ENCODE data around the gene LIPC. TPM values are rescaled to one million over a fixed set of nuclear protein-coding genes. Genes with fewer than 3 reads are reported as not detected.

The LIPC gene
- total RNA-seq, 1 experiment from 2014 or later = 1.1 TPM

GRCh38 chr15:58432401-58432800 is 610 bp downstream of the LIPC start:
- Histone ChIP-seq H3K27me3 (replicated peaks) (no peaks in the 10 kb centered on the region), H3K36me3 (no peaks in the 10 kb centered on the region), H3K4me3 (no peak overlapping the region), H3K4me1 (replicated peaks) (no peaks in the 10 kb centered on the region), H3K27ac (no peak overlapping the region), H3K9me3 (replicated peaks) (no peaks in the 10 kb centered on the region)
- DNase-seq (ENCODE audit: low read depth in 1 of 2, low spot score in 2 of 2) = no peak

- Histone ChIP-seq H3K27ac (no peak overlapping the region), H3K4me3 (no peak overlapping the region), H3K4me1 (replicated peaks) (peaks cover under 1% of the 10 kb centered on the region), H3K9me3 (replicated peaks) (no peaks in the 10 kb centered on the region), H3K36me3 (no peaks in the 10 kb centered on the region), H3K27me3 (replicated peaks) (no peaks in the 10 kb centered on the region)
- DNase-seq (ENCODE audit: low read depth in 1 of 2, low spot score in 2 of 2) = no peak
Measured at GRCh38 chr15:58433597-58434333, 2.0 kb downstream of the LIPC start.

GRCh38 chr15:58434334-58434875 is 2.6 kb downstream of the LIPC start:
- Histone ChIP-seq H3K9me3 (replicated peaks) (no peaks in the 10 kb centered on the region), H3K36me3 (no peaks in the 10 kb centered on the region), H3K4me3 (no peak overlapping the region), H3K27ac (no peak overlapping the region), H3K4me1 (replicated peaks) (peaks cover 7% of the 10 kb centered on the region), H3K27me3 (replicated peaks) (no peaks in the 10 kb centered on the region)
- DNase-seq (ENCODE audit: low read depth in 1 of 2, low spot score in 2 of 2) = no peak

GRCh38 chr15:58436552-58436951 is 4.8 kb downstream of the LIPC start:
- Histone ChIP-seq H3K4me3 (no peak overlapping the region), H3K4me1 (replicated peaks) (peaks cover 29% of the 10 kb centered on the region), H3K9me3 (replicated peaks) (no peaks in the 10 kb centered on the region), H3K27ac (no peak overlapping the region), H3K27me3 (replicated peaks) (no peaks in the 10 kb centered on the region), H3K36me3 (no peaks in the 10 kb centered on the region)
- DNase-seq (ENCODE audit: low read depth in 1 of 2, low spot score in 2 of 2) = no peak

DNA sequence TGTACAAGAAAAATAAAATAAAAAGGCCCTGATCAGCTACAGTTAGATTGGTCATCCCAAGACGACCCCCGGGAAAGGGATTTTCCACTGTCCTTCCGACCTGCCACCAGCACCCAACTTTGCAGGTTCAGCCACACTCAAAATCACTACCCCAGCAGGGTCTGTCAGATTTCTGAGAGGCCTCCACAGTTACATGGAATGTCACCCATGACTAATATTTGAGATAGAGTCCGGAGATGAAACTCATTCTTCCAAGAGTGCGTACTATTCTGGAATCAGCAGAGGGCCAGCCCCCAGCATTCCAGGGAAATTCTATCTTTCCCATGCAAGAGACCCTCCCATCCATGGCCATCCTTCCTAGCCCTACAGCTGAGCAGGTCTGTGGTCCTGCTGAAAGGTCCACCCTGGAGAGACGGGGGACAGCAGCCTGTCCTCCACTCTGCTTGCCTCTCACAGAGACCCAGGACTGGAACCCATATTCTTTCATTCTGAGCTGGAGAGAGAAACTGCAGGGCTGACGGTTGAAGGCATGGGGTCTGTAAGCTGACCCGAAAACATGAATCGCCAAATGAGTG is 5.8 kb downstream of the LIPC start:
- H3K27ac ChIP-seq = no peak overlapping the region
- H3K27me3 ChIP-seq (replicated peaks) = no peaks in the 10 kb centered on the region
- no peak overlapping the region for H3K4me3 ChIP-seq
- DNase-seq (ENCODE audit: low read depth in 1 of 2, low spot score in 2 of 2) = no peak
- no peaks in the 10 kb centered on the region for H3K9me3 ChIP-seq (replicated peaks)
- peaks cover 39% of the 10 kb centered on the region for H3K4me1 ChIP-seq (replicated peaks)
- no peaks in the 10 kb centered on the region for H3K36me3 ChIP-seq

- H3K27me3 ChIP-seq (replicated peaks) = no peaks in the 10 kb centered on the region
- H3K4me3 ChIP-seq = no peak overlapping the region
- H3K36me3 ChIP-seq = no peaks in the 10 kb centered on the region
- DNase-seq (ENCODE audit: low read depth in 1 of 2, low spot score in 2 of 2) = no peak
- H3K4me1 ChIP-seq (replicated peaks) = peaks cover 44% of the 10 kb centered on the region
- H3K27ac ChIP-seq = no peak overlapping the region
- H3K9me3 ChIP-seq (replicated peaks) = no peaks in the 10 kb centered on the region
Measured at GRCh38 chr15:58438111-58438510, 6.3 kb downstream of the LIPC start.

GRCh38 chr15:58438956-58439355 is 7.2 kb downstream of the LIPC start:
- no peaks in the 10 kb centered on the region for H3K27me3 ChIP-seq (replicated peaks)
- no peaks in the 10 kb centered on the region for H3K36me3 ChIP-seq
- peak in 1 of 2 experiments; percentile 55 for DNase-seq (ENCODE audit: low read depth in 1 of 2, low spot score in 2 of 2)
- H3K27ac ChIP-seq = peak overlapping the region; percentile 85
- no peak overlapping the region for H3K4me3 ChIP-seq
- H3K4me1 ChIP-seq (replicated peaks) = peaks cover 53% of the 10 kb centered on the region
- no peaks in the 10 kb centered on the region for H3K9me3 ChIP-seq (replicated peaks)

GRCh38 chr15:58440158-58440910 is 8.5 kb downstream of the LIPC start:
- DNase-seq (ENCODE audit: low read depth in 1 of 2, low spot score in 2 of 2) = peak; percentile 74 to 79

DNA sequence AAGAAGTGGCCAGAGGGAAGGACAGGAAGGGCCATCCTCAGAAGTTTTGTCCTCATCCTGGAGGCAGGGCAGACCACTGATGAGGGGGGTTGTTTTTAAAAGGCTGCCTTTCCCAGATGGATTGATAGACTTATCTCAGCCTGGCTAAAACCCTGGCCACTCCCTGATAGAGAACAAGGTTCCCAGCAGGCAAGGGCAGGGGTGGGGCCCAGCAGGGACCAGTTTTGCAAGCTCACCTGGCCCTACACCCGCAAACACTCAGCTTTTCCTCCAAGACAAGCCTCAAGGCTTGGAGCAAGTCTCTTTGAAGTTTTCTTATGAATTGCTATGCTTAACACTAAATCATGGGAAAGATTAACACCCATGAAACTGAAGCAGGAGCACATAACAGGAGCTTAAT is 9.1 kb downstream of the LIPC start:
- Histone ChIP-seq H3K27ac (peak overlapping the region; percentile 85), H3K9me3 (replicated peaks) (no peaks in the 10 kb centered on the region), H3K4me1 (replicated peaks) (peaks cover 67% of the 10 kb centered on the region)

More at GRCh38 chr15:58440158-58440910, 8.5 kb downstream of the LIPC start:
- H3K4me1 ChIP-seq (replicated peaks) = peaks cover 66% of the 10 kb centered on the region
- peak overlapping the region; percentile 85 for H3K27ac ChIP-seq
- no peak overlapping the region for H3K4me3 ChIP-seq
- H3K9me3 ChIP-seq (replicated peaks) = no peaks in the 10 kb centered on the region
- no peaks in the 10 kb centered on the region for H3K36me3 ChIP-seq
- no peaks in the 10 kb centered on the region for H3K27me3 ChIP-seq (replicated peaks)

GRCh38 chr15:58441376-58442070 is 9.7 kb downstream of the LIPC start:
- Histone ChIP-seq H3K4me3 (no peak overlapping the region), H3K27me3 (replicated peaks) (no peaks in the 10 kb centered on the region), H3K4me1 (replicated peaks) (peaks cover 70% of the 10 kb centered on the region), H3K36me3 (no peaks in the 10 kb centered on the region), H3K9me3 (replicated peaks) (no peaks in the 10 kb centered on the region), H3K27ac (peak overlapping the region; percentile 85)
- DNase-seq (ENCODE audit: low read depth in 1 of 2, low spot score in 2 of 2) = peak; percentile 70 to 79

More for the DNA sequence above, 9.1 kb downstream of the LIPC start:
- Histone ChIP-seq H3K36me3 (no peaks in the 10 kb centered on the region), H3K4me3 (no peak overlapping the region), H3K27me3 (replicated peaks) (no peaks in the 10 kb centered on the region)
- no peak for DNase-seq (ENCODE audit: low read depth in 1 of 2, low spot score in 2 of 2)

- Histone ChIP-seq H3K27ac (peak overlapping the region; percentile 85), H3K4me1 (replicated peaks) (peaks cover 76% of the 10 kb centered on the region), H3K4me3 (no peak overlapping the region), H3K36me3 (no peaks in the 10 kb centered on the region), H3K9me3 (replicated peaks) (no peaks in the 10 kb centered on the region), H3K27me3 (replicated peaks) (no peaks in the 10 kb centered on the region)
- no peak for DNase-seq (ENCODE audit: low read depth in 1 of 2, low spot score in 2 of 2)
Measured at GRCh38 chr15:58442122-58442521, 10.3 kb downstream of the LIPC start.

- no peak for DNase-seq (ENCODE audit: low read depth in 1 of 2, low spot score in 2 of 2)
- no peak overlapping the region for H3K4me3 ChIP-seq
- no peaks in the 10 kb centered on the region for H3K9me3 ChIP-seq (replicated peaks)
- H3K27me3 ChIP-seq (replicated peaks) = no peaks in the 10 kb centered on the region
- no peaks in the 10 kb centered on the region for H3K36me3 ChIP-seq
- H3K27ac ChIP-seq = peak overlapping the region; percentile 25; the same call in 1 of the 2 replicates
- H3K4me1 ChIP-seq (replicated peaks) = peaks cover 88% of the 10 kb centered on the region
Measured at GRCh38 chr15:58443308-58443707, 11.5 kb downstream of the LIPC start.

GRCh38 chr15:58444056-58444455 is 12.3 kb downstream of the LIPC start:
- peaks cover 88% of the 10 kb centered on the region for H3K4me1 ChIP-seq (replicated peaks)
- H3K4me3 ChIP-seq = no peak overlapping the region
- peak in 1 of 2 experiments; percentile 55 for DNase-seq (ENCODE audit: low read depth in 1 of 2, low spot score in 2 of 2)
- H3K27ac ChIP-seq = peak overlapping the region; percentile 58
- no peaks in the 10 kb centered on the region for H3K36me3 ChIP-seq
- H3K9me3 ChIP-seq (replicated peaks) = no peaks in the 10 kb centered on the region
- H3K27me3 ChIP-seq (replicated peaks) = no peaks in the 10 kb centered on the region

Measured in SJSA1 (cell line).